Adipocyte (in vitro differentiated cells): ENCODE measurements around the gene ZBTB16.
A peak's percentile ranks its signal among the peaks of the same experiment; 100 is the strongest.

Experiments used
- DNase-seq: peaks from one replicate; pipeline ENCODE4 v3.0.0-alpha.2; 2015; ENCODE audit warnings: low read depth
- H3K27me3 ChIP-seq: replicated peaks from 2 replicates; pipeline ENCODE4 v1.7.0; 2013; ENCODE audit warnings: mild to moderate bottlenecking, low read length, moderate library complexity; ENCODE audit not compliant: control insufficient read depth, insufficient read depth
- H3K36me3 ChIP-seq: 2 replicates; pipeline ENCODE4 v1.7.0; 2013; ENCODE audit warnings: low read length, mild to moderate bottlenecking, moderate library complexity; ENCODE audit not compliant: control insufficient read depth, insufficient read depth, severe bottlenecking
- H3K4me1 ChIP-seq: 2 replicates; pipeline ENCODE4 v1.7.0; 2013; ENCODE audit warnings: mild to moderate bottlenecking, low read length, moderate library complexity; ENCODE audit not compliant: control insufficient read depth, insufficient read depth
- H3K4me3 ChIP-seq: 2 replicates; pipeline ENCODE4 v1.7.0; 2013; ENCODE audit warnings: mild to moderate bottlenecking, low read length, moderate library complexity
- H3K9ac ChIP-seq: 2 replicates; pipeline ENCODE4 v1.7.0; 2013; ENCODE audit warnings: mild to moderate bottlenecking, low read length, moderate library complexity
- H3K9me3 ChIP-seq: 2 replicates; pipeline ENCODE4 v1.7.0; 2013; ENCODE audit warnings: mild to moderate bottlenecking, low read length, moderate library complexity; ENCODE audit not compliant: control insufficient read depth

ZBTB16 gene

GRCh38 chr11:114085965-114086793 lies 26.7 kb downstream of the ZBTB16 start:
- no peak for DNase-seq

GRCh38 chr11:114087025-114087424 lies 27.5 kb downstream of the ZBTB16 start:
- H3K27me3 ChIP-seq: no peaks in the 10 kb centered on the region
- H3K36me3 ChIP-seq: peaks cover 72% of the 10 kb centered on the region
- H3K4me3 ChIP-seq: no peak overlapping the region
- H3K4me1 ChIP-seq: peaks cover 95% of the 10 kb centered on the region
- no peaks in the 10 kb centered on the region for H3K9me3 ChIP-seq
- DNase-seq: no peak
- H3K9ac ChIP-seq: no peak overlapping the region

More at GRCh38 chr11:114085965-114086793, 26.7 kb downstream of the ZBTB16 start:
- Histone ChIP-seq H3K9me3 (no peaks in the 10 kb centered on the region), H3K9ac (no peak overlapping the region), H3K36me3 (peaks cover 68% of the 10 kb centered on the region), H3K27me3 (no peaks in the 10 kb centered on the region), H3K4me1 (peaks cover 96% of the 10 kb centered on the region), H3K4me3 (peak overlapping the region; percentile 2)

GRCh38 chr11:114088216-114088615 lies 28.7 kb downstream of the ZBTB16 start:
- H3K36me3 ChIP-seq: peaks cover 75% of the 10 kb centered on the region
- no peaks in the 10 kb centered on the region for H3K9me3 ChIP-seq
- no peak overlapping the region for H3K4me3 ChIP-seq
- no peaks in the 10 kb centered on the region for H3K27me3 ChIP-seq
- peak overlapping the region; percentile 30 for H3K9ac ChIP-seq
- DNase-seq: no peak
- peaks cover 95% of the 10 kb centered on the region for H3K4me1 ChIP-seq

- peaks cover 93% of the 10 kb centered on the region for H3K4me1 ChIP-seq
Observed at GRCh38 chr11:114088836-114089235, 29.3 kb downstream of the ZBTB16 start.

GRCh38 chr11:114089748-114090147 lies 30.2 kb downstream of the ZBTB16 start:
- Histone ChIP-seq H3K9ac (peak overlapping the region; percentile 4), H3K9me3 (no peaks in the 10 kb centered on the region), H3K36me3 (peaks cover 79% of the 10 kb centered on the region), H3K4me1 (peaks cover 84% of the 10 kb centered on the region), H3K27me3 (no peaks in the 10 kb centered on the region), H3K4me3 (peak overlapping the region; percentile 6)
- no peak for DNase-seq

More at GRCh38 chr11:114088836-114089235, 29.3 kb downstream of the ZBTB16 start:
- Histone ChIP-seq H3K9ac (peak overlapping the region; percentile 30), H3K4me3 (no peak overlapping the region), H3K36me3 (peaks cover 74% of the 10 kb centered on the region), H3K27me3 (no peaks in the 10 kb centered on the region), H3K9me3 (no peaks in the 10 kb centered on the region)
- no peak for DNase-seq

GRCh38 chr11:114090225-114090910 lies 30.9 kb downstream of the ZBTB16 start:
- no peak for DNase-seq
- Histone ChIP-seq H3K4me3 (no peak overlapping the region), H3K4me1 (peaks cover 78% of the 10 kb centered on the region), H3K27me3 (no peaks in the 10 kb centered on the region), H3K9me3 (no peaks in the 10 kb centered on the region), H3K9ac (peak overlapping the region; percentile 30), H3K36me3 (peaks cover 77% of the 10 kb centered on the region)

- DNase-seq: no peak
- no peak overlapping the region for H3K4me3 ChIP-seq
- H3K27me3 ChIP-seq: no peaks in the 10 kb centered on the region
- H3K36me3 ChIP-seq: peaks cover 71% of the 10 kb centered on the region
- no peak overlapping the region for H3K9ac ChIP-seq
- H3K9me3 ChIP-seq: no peaks in the 10 kb centered on the region
- peaks cover 78% of the 10 kb centered on the region for H3K4me1 ChIP-seq
Observed at GRCh38 chr11:114090976-114091375, 31.5 kb downstream of the ZBTB16 start.

- DNase-seq: no peak
- peaks cover 68% of the 10 kb centered on the region for H3K36me3 ChIP-seq
- no peak overlapping the region for H3K4me3 ChIP-seq
- H3K4me1 ChIP-seq: peaks cover 78% of the 10 kb centered on the region
- peak overlapping the region; percentile 22 for H3K9ac ChIP-seq
- no peaks in the 10 kb centered on the region for H3K9me3 ChIP-seq
- no peaks in the 10 kb centered on the region for H3K27me3 ChIP-seq
Observed at GRCh38 chr11:114091516-114092397, 32.2 kb downstream of the ZBTB16 start.

- no peaks in the 10 kb centered on the region for H3K9me3 ChIP-seq
- no peak overlapping the region for H3K9ac ChIP-seq
- H3K4me1 ChIP-seq: peaks cover 78% of the 10 kb centered on the region
- H3K4me3 ChIP-seq: no peak overlapping the region
- no peak for DNase-seq
- H3K27me3 ChIP-seq: no peaks in the 10 kb centered on the region
- peaks cover 68% of the 10 kb centered on the region for H3K36me3 ChIP-seq
Observed at GRCh38 chr11:114092478-114092877, 33.0 kb downstream of the ZBTB16 start.

GRCh38 chr11:114092953-114093352 lies 33.4 kb downstream of the ZBTB16 start:
- Histone ChIP-seq H3K9ac (no peak overlapping the region), H3K4me3 (no peak overlapping the region), H3K9me3 (no peaks in the 10 kb centered on the region), H3K27me3 (no peaks in the 10 kb centered on the region), H3K36me3 (peaks cover 63% of the 10 kb centered on the region), H3K4me1 (peaks cover 78% of the 10 kb centered on the region)
- DNase-seq: no peak

- Histone ChIP-seq H3K27me3 (no peaks in the 10 kb centered on the region), H3K36me3 (peaks cover 60% of the 10 kb centered on the region), H3K4me1 (peaks cover 79% of the 10 kb centered on the region), H3K9ac (no peak overlapping the region), H3K9me3 (no peaks in the 10 kb centered on the region), H3K4me3 (no peak overlapping the region)
- no peak for DNase-seq
Observed at GRCh38 chr11:114094516-114094915, 35.0 kb downstream of the ZBTB16 start.
